Smooth muscle cell (in vitro differentiated cells): ENCODE measurements around the gene CCDC6. TPM values are rescaled to one million over a fixed set of nuclear protein-coding genes. Genes with fewer than 3 reads are reported as not detected.

Experiments used
- DNase-seq: peaks from one replicate; lab custom pipeline; 2025; ENCODE audit not compliant: unreplicated experiment; lab: John Stamatoyannopoulos, UW
- H2AFZ ChIP-seq: fragments of 200-600 bp; sonication (generic); 2 replicates; pipeline ENCODE4 v1.6.0; 2016; ENCODE audit warnings: antibody characterized with exemption, low read depth, mild to moderate bottlenecking
- H3F3A ChIP-seq: fragments of 200-600 bp; sonication (generic); 2 replicates; pipeline ENCODE4 v1.6.0; 2017; ENCODE audit warnings: antibody characterized with exemption, low read depth
- H3K27ac ChIP-seq: fragments of 200-600 bp; sonication (generic); 2 replicates; pipeline ENCODE4 v1.5.1; 2016; ENCODE audit warnings: low read depth, mild to moderate bottlenecking
- H3K27me3 ChIP-seq: fragments of 200-600 bp; sonication (generic); 2 replicates; pipeline ENCODE4 v1.6.1; 2016; ENCODE audit warnings: low read depth, mild to moderate bottlenecking
- H3K36me3 ChIP-seq: fragments of 200-600 bp; sonication (generic); 2 replicates; pipeline ENCODE4 v1.5.1; 2016; ENCODE audit warnings: low read depth
- H3K4me1 ChIP-seq: fragments of 200-600 bp; sonication (generic); 2 replicates; pipeline ENCODE4 v1.5.1; 2016; ENCODE audit warnings: low read depth
- H3K4me2 ChIP-seq: fragments of 200-600 bp; sonication (generic); 2 replicates; pipeline ENCODE4 v1.6.0; 2016; ENCODE audit warnings: mild to moderate bottlenecking
- H3K4me3 ChIP-seq: fragments of 200-600 bp; sonication (generic); 2 replicates; pipeline ENCODE4 v1.5.1; 2016; ENCODE audit warnings: mild to moderate bottlenecking
- H3K79me2 ChIP-seq: fragments of 200-600 bp; sonication (generic); 2 replicates; pipeline ENCODE4 v1.6.0; 2016; ENCODE audit warnings: low read depth, mild to moderate bottlenecking
- H3K9ac ChIP-seq: fragments of 200-600 bp; sonication (generic); 2 replicates; pipeline ENCODE4 v1.6.0; 2016; ENCODE audit warnings: low read depth
- H3K9me3 ChIP-seq: fragments of 200-600 bp; sonication (generic); replicated peaks from 2 replicates; pipeline ENCODE4 v1.5.1; 2016; ENCODE audit warnings: low read depth
- H4K20me1 ChIP-seq: fragments of 200-600 bp; sonication (generic); 2 replicates; pipeline ENCODE4 v1.6.0; 2016; ENCODE audit warnings: low read depth
- WGBS: methylation state at CpG from one replicate; pipeline ENCODE4 v1.1.7; 2016; ENCODE audit warnings: low lambda C conversion rate; 5-methylcytosine and 5-hydroxymethylcytosine counted together
- polyA plus RNA-seq: library from polyadenylated mRNA; unstranded; fragments of >200 nt; fragmentation: Nextera tagmentation; extraction: Ambion mirVana; gene quantifications from 2 replicates; pipeline ENCODE4 v1.2.1, GENCODE V29; 2016
- total RNA-seq: library from RNA; depleted of rRNA; stranded (reverse); fragments of >200 nt; gene quantifications from 2 replicates; pipeline ENCODE4 v1.2.3, GENCODE V29; 2014
- TF ChIP-seq, protein P1 (sequence below): fragments of 200-600 bp; sonication (generic); IDR thresholded peaks from 2 replicates; pipeline ENCODE4 v1.5.1; 2017; ENCODE audit warnings: borderline replicate concordance, mild to moderate bottlenecking, antibody characterized with exemption; ENCODE audit not compliant: insufficient read depth, poor library complexity, severe bottlenecking

Gene CCDC6
- total and polyA plus RNA-seq, 2 experiments from 2014 or later: 15.3 to 36.8 TPM

DNA sequence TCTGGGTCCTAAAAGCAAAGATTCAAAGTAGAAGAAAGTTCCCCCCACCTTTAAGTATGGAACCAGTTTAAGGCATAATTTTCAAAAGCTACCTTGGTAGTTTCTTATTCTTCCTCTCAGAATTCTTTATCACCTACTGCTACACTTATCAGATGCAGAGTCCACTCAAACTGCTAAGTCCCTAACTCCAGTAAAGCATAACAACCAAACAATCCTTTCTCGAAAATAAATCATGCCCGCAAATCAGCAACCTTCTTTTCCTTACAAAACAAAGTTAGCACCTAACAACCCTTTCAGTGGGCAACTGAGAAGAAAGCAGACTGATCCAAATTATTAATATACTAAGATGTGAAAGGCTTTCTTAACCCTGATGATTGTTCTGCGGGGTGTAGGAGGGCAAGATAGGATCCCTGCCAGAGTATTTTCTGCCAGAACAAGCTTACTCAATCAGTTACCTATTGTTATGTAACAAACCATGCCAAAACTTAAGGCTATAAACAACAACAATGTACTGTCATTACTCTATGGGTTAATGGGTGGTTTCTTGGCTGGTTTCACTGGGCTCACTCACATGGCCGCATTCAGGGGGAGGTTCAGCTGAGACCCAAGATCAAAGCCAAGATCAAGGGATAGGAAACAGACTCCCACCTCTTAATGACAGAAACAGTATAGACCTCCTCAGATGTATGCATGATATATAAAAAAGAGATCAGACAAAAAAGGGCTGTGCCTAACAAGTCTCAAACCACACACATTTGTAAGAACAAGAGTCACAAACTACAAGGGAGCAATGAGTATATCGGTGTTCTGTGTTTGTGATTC lies 42.0 kb downstream of the CCDC6 start:
- H3K27ac ChIP-seq: no peak overlapping the region
- H3K79me2 ChIP-seq: peaks cover 87% of the 10 kb centered on the region
- H3K9me3 ChIP-seq: no peaks in the 10 kb centered on the region
- H3K4me3 ChIP-seq: no peak overlapping the region
- whole genome bisulfite sequencing: 79% methylated on average over 5 of the region's 5 CpGs
- TF ChIP-seq, protein P1, sequence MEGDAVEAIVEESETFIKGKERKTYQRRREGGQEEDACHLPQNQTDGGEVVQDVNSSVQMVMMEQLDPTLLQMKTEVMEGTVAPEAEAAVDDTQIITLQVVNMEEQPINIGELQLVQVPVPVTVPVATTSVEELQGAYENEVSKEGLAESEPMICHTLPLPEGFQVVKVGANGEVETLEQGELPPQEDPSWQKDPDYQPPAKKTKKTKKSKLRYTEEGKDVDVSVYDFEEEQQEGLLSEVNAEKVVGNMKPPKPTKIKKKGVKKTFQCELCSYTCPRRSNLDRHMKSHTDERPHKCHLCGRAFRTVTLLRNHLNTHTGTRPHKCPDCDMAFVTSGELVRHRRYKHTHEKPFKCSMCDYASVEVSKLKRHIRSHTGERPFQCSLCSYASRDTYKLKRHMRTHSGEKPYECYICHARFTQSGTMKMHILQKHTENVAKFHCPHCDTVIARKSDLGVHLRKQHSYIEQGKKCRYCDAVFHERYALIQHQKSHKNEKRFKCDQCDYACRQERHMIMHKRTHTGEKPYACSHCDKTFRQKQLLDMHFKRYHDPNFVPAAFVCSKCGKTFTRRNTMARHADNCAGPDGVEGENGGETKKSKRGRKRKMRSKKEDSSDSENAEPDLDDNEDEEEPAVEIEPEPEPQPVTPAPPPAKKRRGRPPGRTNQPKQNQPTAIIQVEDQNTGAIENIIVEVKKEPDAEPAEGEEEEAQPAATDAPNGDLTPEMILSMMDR: no peak
- no peaks in the 10 kb centered on the region for H3K4me1 ChIP-seq
- no peak for DNase-seq
- no peaks in the 10 kb centered on the region for H3K27me3 ChIP-seq
- no peak overlapping the region for H3K9ac ChIP-seq
- H2AFZ ChIP-seq: no peak overlapping the region
- no peaks in the 10 kb centered on the region for H3K36me3 ChIP-seq
- peaks cover 97% of the 10 kb centered on the region for H4K20me1 ChIP-seq
- no peaks in the 10 kb centered on the region for H3F3A ChIP-seq
- no peak overlapping the region for H3K4me2 ChIP-seq

DNA sequence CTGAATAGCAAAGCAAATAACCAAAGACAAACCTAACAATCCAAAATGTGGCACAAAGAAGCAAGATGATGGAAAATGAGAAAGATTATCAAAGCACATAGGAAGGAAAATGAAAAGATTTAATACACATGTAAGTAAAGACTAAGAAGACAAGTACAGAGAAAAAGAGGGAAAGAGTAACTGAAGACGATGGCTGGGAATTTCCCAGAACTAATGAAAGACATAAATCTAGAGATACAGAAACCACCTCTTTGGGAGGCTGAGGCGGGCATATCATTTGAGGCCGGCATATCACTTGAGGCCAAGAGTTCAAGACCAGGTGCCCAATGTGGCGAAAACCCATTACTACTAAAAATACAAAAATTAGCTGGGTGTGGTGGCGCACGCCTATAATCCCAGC lies 46.8 kb downstream of the CCDC6 start:
- Histone ChIP-seq H3F3A (no peaks in the 10 kb centered on the region), H3K4me1 (peaks cover 5% of the 10 kb centered on the region), H3K27me3 (no peaks in the 10 kb centered on the region), H2AFZ (no peak overlapping the region), H3K36me3 (no peaks in the 10 kb centered on the region), H3K9me3 (no peaks in the 10 kb centered on the region), H3K79me2 (peaks cover 94% of the 10 kb centered on the region), H3K4me3 (no peak overlapping the region), H3K9ac (no peak overlapping the region), H3K27ac (no peak overlapping the region), H3K4me2 (no peak overlapping the region), H4K20me1 (peaks cover 97% of the 10 kb centered on the region)
- WGBS: 98% methylated on average over 6 of the region's 6 CpGs
- no peak for DNase-seq
- TF ChIP-seq, protein P1: no peak

DNA sequence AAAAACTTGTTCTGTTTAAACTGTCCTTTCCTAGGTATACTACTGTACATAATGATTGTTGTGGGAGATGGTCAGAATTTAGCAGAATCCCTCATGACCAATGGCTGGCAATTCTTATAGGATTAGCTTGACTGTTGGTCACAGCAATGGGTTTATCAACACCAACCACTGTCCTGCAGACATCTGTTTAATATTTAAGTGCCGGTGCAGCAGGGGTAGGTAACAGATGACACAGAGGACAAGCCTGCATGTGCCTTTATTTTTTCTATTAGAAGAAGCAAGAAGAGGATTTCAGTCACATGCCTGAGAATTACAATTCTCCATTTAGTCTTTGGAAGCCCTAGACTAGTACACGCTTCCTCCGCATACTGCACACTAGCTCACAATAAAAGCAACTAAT lies 48.4 kb downstream of the CCDC6 start:
- Histone ChIP-seq H3K27me3 (no peaks in the 10 kb centered on the region), H3K9me3 (no peaks in the 10 kb centered on the region), H3K9ac (no peak overlapping the region), H3K79me2 (peaks cover 92% of the 10 kb centered on the region), H4K20me1 (peaks cover 97% of the 10 kb centered on the region), H3K27ac (no peak overlapping the region), H3F3A (no peaks in the 10 kb centered on the region), H2AFZ (no peak overlapping the region), H3K4me2 (no peak overlapping the region), H3K4me1 (peaks cover 5% of the 10 kb centered on the region), H3K4me3 (no peak overlapping the region), H3K36me3 (no peaks in the 10 kb centered on the region)
- 87% methylated on average over 3 of the region's 3 CpGs for WGBS
- no peak for DNase-seq
- TF ChIP-seq, protein P1: no peak

DNA sequence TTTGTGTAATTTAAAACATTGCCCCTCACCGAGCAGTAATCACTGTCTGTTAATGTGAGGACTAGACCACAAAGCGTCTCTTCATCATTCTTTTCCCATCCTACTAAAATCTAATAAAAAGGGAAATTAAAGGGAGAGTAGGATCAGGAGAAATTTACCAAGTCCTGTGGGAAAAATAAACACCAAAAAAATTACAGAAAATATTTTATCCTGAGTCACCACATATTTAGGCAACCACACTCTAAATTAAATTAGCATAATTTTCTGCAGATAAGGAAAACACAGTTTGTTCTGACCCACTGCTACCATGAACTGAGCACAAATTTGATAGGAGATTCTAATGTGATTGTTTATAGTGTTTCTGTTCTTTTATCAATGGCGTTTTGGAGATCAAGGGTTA lies 49.3 kb downstream of the CCDC6 start:
- Histone ChIP-seq H3K79me2 (peaks cover 85% of the 10 kb centered on the region), H3K36me3 (no peaks in the 10 kb centered on the region), H3K4me3 (no peak overlapping the region), H3K27me3 (no peaks in the 10 kb centered on the region), H3F3A (no peaks in the 10 kb centered on the region), H3K9me3 (no peaks in the 10 kb centered on the region), H3K9ac (no peak overlapping the region), H3K27ac (no peak overlapping the region), H2AFZ (no peak overlapping the region), H3K4me1 (peaks cover 5% of the 10 kb centered on the region), H4K20me1 (peaks cover 99% of the 10 kb centered on the region), H3K4me2 (peak overlapping the region; percentile 40)
- 75% methylated on average over 3 of the region's 3 CpGs for WGBS
- no peak for DNase-seq
- TF ChIP-seq, protein P1: no peak
